Fibroblast of the conjunctiva (primary cell): ENCODE data around the gene SDHB.
A peak's percentile ranks its signal among the peaks of the same experiment; 100 is the strongest.

Source experiments
- DNase-seq: peaks from one replicate; pipeline ENCODE4 v3.0.0-alpha.2; 2010; ENCODE audit warnings: low read depth

The SDHB gene

GRCh38 chr1:17053685-17054410 is at the start of gene SDHB:
TSS of gene SDHB (minus strand) at chr1:17054032. CDS start at chr1:17054019, 13 bp downstream.
- DNase-seq, result peak; percentile 98

- DNase-seq, result no peak
Measured at GRCh38 chr1:17102232-17102631, 48.4 kb upstream of the SDHB start.

GRCh38 chr1:17101261-17101660 is 47.4 kb upstream of the SDHB start:
- DNase-seq, result no peak

- no peak for DNase-seq
Measured at GRCh38 chr1:17099616-17100340, 45.9 kb upstream of the SDHB start.

GRCh38 chr1:17098446-17099317 is 44.9 kb upstream of the SDHB start:
- DNase-seq, result no peak

GRCh38 chr1:17097787-17098186 is 44.0 kb upstream of the SDHB start:
- DNase-seq, result no peak

GRCh38 chr1:17097147-17097546 is 43.3 kb upstream of the SDHB start:
- no peak for DNase-seq

GRCh38 chr1:17096584-17096983 is 42.8 kb upstream of the SDHB start:
- no peak for DNase-seq

- no peak for DNase-seq
Measured at GRCh38 chr1:17095141-17095540, 41.3 kb upstream of the SDHB start.

- DNase-seq, result no peak
Measured at GRCh38 chr1:17094664-17095063, 40.8 kb upstream of the SDHB start.

GRCh38 chr1:17093822-17094393 is 40.1 kb upstream of the SDHB start:
- no peak for DNase-seq

GRCh38 chr1:17091252-17091651 is 37.4 kb upstream of the SDHB start:
- DNase-seq, result no peak

GRCh38 chr1:17089506-17089905 is 35.7 kb upstream of the SDHB start:
- no peak for DNase-seq

- no peak for DNase-seq
Measured at GRCh38 chr1:17086751-17087150, 32.9 kb upstream of the SDHB start.

GRCh38 chr1:17084787-17085186 is 31.0 kb upstream of the SDHB start:
- no peak for DNase-seq

GRCh38 chr1:17082761-17083160 is 28.9 kb upstream of the SDHB start:
- DNase-seq, result no peak

- DNase-seq, result no peak
Measured at GRCh38 chr1:17081439-17081838, 27.6 kb upstream of the SDHB start.

GRCh38 chr1:17080880-17081279 is 27.0 kb upstream of the SDHB start:
- no peak for DNase-seq

GRCh38 chr1:17080085-17080759 is 26.4 kb upstream of the SDHB start:
- DNase-seq, result no peak

- DNase-seq, result no peak
Measured at GRCh38 chr1:17078991-17079868, 25.4 kb upstream of the SDHB start.
